Neural cell (in vitro differentiated cells): ENCODE measurements around the gene TMPRSS4. TPM values are rescaled to one million over a fixed set of nuclear protein-coding genes. Genes with fewer than 3 reads are reported as not detected.

Source experiments
- H2AFZ ChIP-seq: fragments of 200-600, 300-800 bp; sonication (generic), shearing (Covaris generic); 2 replicates; pipeline ENCODE4 v1.6.0; 2014; ENCODE audit warnings: low read depth, mild to moderate bottlenecking, antibody characterized with exemption, low read length, moderate library complexity
- H3F3A ChIP-seq: fragments of 200-600 bp; shearing (Covaris generic); 2 replicates; pipeline ENCODE4 v1.6.1; 2016; ENCODE audit warnings: mild to moderate bottlenecking, moderate library complexity, mixed read lengths, antibody characterized with exemption, low read length; ENCODE audit not compliant: insufficient read depth, poor library complexity, severe bottlenecking
- H3K27ac ChIP-seq: fragments of 200-600, 300-800 bp; sonication (generic), shearing (Covaris generic); 2 replicates; pipeline ENCODE4 v1.5.1; 2014; ENCODE audit warnings: mild to moderate bottlenecking, low read length, moderate library complexity
- H3K27me3 ChIP-seq: fragments of 300-800, 200-600 bp; sonication (generic), shearing (Covaris generic); 2 replicates; pipeline ENCODE4 v1.6.0; 2014; ENCODE audit warnings: mild to moderate bottlenecking, low read depth, low read length, moderate library complexity; ENCODE audit not compliant: insufficient read depth
- H3K36me3 ChIP-seq: fragments of 300-800, 200-600 bp; sonication (generic), shearing (Covaris generic); 2 replicates; pipeline ENCODE4 v1.5.1; 2014; ENCODE audit warnings: mild to moderate bottlenecking, antibody characterized with exemption, low read length, moderate library complexity; ENCODE audit not compliant: insufficient read depth
- H3K4me2 ChIP-seq: fragments of 300-800, 200-600 bp; sonication (generic), shearing (Covaris generic); 2 replicates; pipeline ENCODE4 v1.6.0; 2014; ENCODE audit warnings: mild to moderate bottlenecking, low read length
- H3K4me3 ChIP-seq: fragments of 300-800, 200-600 bp; sonication (generic), shearing (Covaris generic); 2 replicates; pipeline ENCODE4 v1.5.1; 2014; ENCODE audit warnings: mild to moderate bottlenecking, low read length, moderate library complexity
- H3K79me2 ChIP-seq: fragments of 200-600 bp; shearing (Covaris generic); replicated peaks from 2 replicates; pipeline ENCODE4 v1.6.0; 2014; ENCODE audit warnings: mild to moderate bottlenecking, low read length, moderate library complexity; ENCODE audit not compliant: insufficient read depth
- H3K9ac ChIP-seq: fragments of 300-800, 200-600 bp; sonication (generic), shearing (Covaris generic); 2 replicates; pipeline ENCODE4 v1.6.1; 2016; ENCODE audit warnings: mild to moderate bottlenecking, low read length, mixed read lengths
- H3K9me2 ChIP-seq: fragments of 200-600 bp; shearing (Covaris generic); 2 replicates; pipeline ENCODE4 v1.6.1; 2016; ENCODE audit warnings: mild to moderate bottlenecking, low read length, mixed read lengths; ENCODE audit not compliant: insufficient read depth
- H3K9me3 ChIP-seq: fragments of 200-600, 300-800 bp; sonication (generic), shearing (Covaris generic); 2 replicates; pipeline ENCODE4 v1.6.1; 2016; ENCODE audit warnings: mild to moderate bottlenecking, mixed run types, low read length, moderate library complexity, mixed read lengths
- H4K20me1 ChIP-seq: fragments of 200-600 bp; shearing (Covaris generic); 2 replicates; pipeline ENCODE4 v1.6.1; 2016; ENCODE audit warnings: mild to moderate bottlenecking, mixed run types; ENCODE audit not compliant: insufficient read depth
- EP300 ChIP-seq: fragments of 450-650 bp; conservative IDR thresholded peaks from 2 replicates; pipeline ENCODE4 v1.6.1; 2014; ENCODE audit warnings: antibody characterized with exemption, mild to moderate bottlenecking, moderate library complexity; ENCODE audit not compliant: poor library complexity, severe bottlenecking
- EZH2 ChIP-seq: fragments of 200-600, 300-800 bp; shearing (Covaris generic), sonication (generic); IDR thresholded peaks from 2 replicates; pipeline ENCODE4 v1.6.1; 2014; ENCODE audit warnings: antibody characterized with exemption, low read length, borderline replicate concordance, mild to moderate bottlenecking; ENCODE audit not compliant: insufficient read depth, poor library complexity, severe bottlenecking
- MXI1 ChIP-seq: fragments of 450-650 bp; conservative IDR thresholded peaks from 2 replicates; pipeline ENCODE4 v1.6.1; 2014; ENCODE audit warnings: antibody characterized with exemption, mild to moderate bottlenecking; ENCODE audit not compliant: poor library complexity, severe bottlenecking
- POLR2AphosphoS5 ChIP-seq: IDR thresholded peaks from 2 replicates; pipeline ENCODE4 v1.6.1; 2012
- RAD21 ChIP-seq: fragments of 450-650 bp; conservative IDR thresholded peaks from 2 replicates; pipeline ENCODE4 v1.6.1; 2014; ENCODE audit warnings: antibody characterized with exemption, mild to moderate bottlenecking, moderate library complexity
- SMC3 ChIP-seq: fragments of 450-650 bp; conservative IDR thresholded peaks from 2 replicates; pipeline ENCODE4 v1.6.1; 2014; ENCODE audit warnings: antibody characterized with exemption, mild to moderate bottlenecking, moderate library complexity; ENCODE audit not compliant: poor library complexity
- TAF1 ChIP-seq: IDR thresholded peaks from 2 replicates; pipeline ENCODE4 v1.6.1; 2012; ENCODE audit warnings: low read depth
- polyA plus RNA-seq: library from polyadenylated mRNA; depleted of rRNA; stranded (reverse); fragments of >200 nt; gene quantifications from 2 replicates; pipeline ENCODE4 v1.2.3, GENCODE V29; 2014
- TF ChIP-seq, protein P1 (sequence below): fragments of 450-650 bp; IDR thresholded peaks from 2 replicates; pipeline ENCODE4 v1.5.1; 2014; ENCODE audit warnings: antibody characterized with exemption, mild to moderate bottlenecking, moderate library complexity; ENCODE audit not compliant: poor library complexity, severe bottlenecking
- TF ChIP-seq, protein P2 (sequence below): IDR thresholded peaks from 2 replicates; pipeline ENCODE4 v1.6.1; 2012; ENCODE audit warnings: borderline replicate concordance

Gene TMPRSS4
- polyA plus RNA-seq, 1 donor from 2014 or later = not detected

DNA sequence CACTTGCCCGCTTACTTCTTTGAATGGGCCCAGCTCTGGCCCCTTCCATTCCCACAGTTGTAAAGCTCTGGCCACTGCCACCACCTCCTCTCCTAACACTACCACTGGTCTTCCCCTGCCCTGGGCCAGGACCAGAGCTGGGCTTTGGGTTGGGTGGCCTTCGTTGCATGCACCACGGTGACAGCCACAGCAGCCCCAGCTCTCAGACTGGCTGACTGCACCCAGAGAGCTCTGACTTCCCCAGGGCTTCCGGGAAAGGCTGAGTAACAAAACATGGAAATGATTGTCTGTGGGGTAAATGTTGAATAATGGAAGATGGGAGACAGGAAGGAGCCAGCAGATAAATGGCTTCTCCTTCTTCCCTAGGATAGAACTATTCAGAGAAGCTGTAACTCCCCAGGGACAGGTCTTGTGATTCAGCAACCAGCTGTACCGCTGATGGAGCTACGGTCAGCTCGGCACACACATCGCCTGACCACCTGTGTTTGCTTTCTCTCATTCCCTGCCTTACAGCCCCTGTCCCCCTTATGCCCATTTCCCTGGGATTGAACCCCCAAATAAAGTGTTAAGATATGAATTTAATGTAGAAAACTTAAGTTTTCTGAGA is 48.2 kb downstream of the TMPRSS4 start:
- Histone ChIP-seq H3K79me2 (no peaks in the 10 kb centered on the region), H3K27ac (no peak overlapping the region), H2AFZ (no peak overlapping the region), H3K9me2 (no peaks in the 10 kb centered on the region), H3K4me2 (no peak overlapping the region), H3K9me3 (no peaks in the 10 kb centered on the region), H3K36me3 (no peaks in the 10 kb centered on the region), H3K27me3 (no peaks in the 10 kb centered on the region), H3K4me3 (no peak overlapping the region), H4K20me1 (no peaks in the 10 kb centered on the region), H3F3A (no peaks in the 10 kb centered on the region), H3K9ac (no peak overlapping the region)
- TF ChIP-seq MXI1 = no peak
- TF ChIP-seq EZH2 = no peak
- TF ChIP-seq, protein P1, sequence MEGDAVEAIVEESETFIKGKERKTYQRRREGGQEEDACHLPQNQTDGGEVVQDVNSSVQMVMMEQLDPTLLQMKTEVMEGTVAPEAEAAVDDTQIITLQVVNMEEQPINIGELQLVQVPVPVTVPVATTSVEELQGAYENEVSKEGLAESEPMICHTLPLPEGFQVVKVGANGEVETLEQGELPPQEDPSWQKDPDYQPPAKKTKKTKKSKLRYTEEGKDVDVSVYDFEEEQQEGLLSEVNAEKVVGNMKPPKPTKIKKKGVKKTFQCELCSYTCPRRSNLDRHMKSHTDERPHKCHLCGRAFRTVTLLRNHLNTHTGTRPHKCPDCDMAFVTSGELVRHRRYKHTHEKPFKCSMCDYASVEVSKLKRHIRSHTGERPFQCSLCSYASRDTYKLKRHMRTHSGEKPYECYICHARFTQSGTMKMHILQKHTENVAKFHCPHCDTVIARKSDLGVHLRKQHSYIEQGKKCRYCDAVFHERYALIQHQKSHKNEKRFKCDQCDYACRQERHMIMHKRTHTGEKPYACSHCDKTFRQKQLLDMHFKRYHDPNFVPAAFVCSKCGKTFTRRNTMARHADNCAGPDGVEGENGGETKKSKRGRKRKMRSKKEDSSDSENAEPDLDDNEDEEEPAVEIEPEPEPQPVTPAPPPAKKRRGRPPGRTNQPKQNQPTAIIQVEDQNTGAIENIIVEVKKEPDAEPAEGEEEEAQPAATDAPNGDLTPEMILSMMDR = no peak
- TF ChIP-seq EP300 = no peak
- TF ChIP-seq, protein P2, sequence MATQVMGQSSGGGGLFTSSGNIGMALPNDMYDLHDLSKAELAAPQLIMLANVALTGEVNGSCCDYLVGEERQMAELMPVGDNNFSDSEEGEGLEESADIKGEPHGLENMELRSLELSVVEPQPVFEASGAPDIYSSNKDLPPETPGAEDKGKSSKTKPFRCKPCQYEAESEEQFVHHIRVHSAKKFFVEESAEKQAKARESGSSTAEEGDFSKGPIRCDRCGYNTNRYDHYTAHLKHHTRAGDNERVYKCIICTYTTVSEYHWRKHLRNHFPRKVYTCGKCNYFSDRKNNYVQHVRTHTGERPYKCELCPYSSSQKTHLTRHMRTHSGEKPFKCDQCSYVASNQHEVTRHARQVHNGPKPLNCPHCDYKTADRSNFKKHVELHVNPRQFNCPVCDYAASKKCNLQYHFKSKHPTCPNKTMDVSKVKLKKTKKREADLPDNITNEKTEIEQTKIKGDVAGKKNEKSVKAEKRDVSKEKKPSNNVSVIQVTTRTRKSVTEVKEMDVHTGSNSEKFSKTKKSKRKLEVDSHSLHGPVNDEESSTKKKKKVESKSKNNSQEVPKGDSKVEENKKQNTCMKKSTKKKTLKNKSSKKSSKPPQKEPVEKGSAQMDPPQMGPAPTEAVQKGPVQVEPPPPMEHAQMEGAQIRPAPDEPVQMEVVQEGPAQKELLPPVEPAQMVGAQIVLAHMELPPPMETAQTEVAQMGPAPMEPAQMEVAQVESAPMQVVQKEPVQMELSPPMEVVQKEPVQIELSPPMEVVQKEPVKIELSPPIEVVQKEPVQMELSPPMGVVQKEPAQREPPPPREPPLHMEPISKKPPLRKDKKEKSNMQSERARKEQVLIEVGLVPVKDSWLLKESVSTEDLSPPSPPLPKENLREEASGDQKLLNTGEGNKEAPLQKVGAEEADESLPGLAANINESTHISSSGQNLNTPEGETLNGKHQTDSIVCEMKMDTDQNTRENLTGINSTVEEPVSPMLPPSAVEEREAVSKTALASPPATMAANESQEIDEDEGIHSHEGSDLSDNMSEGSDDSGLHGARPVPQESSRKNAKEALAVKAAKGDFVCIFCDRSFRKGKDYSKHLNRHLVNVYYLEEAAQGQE = no peak
- TF ChIP-seq TAF1 = no peak
- TF ChIP-seq RAD21 = no peak
- no peak for TF ChIP-seq SMC3
- TF ChIP-seq POLR2AphosphoS5 = no peak

DNA sequence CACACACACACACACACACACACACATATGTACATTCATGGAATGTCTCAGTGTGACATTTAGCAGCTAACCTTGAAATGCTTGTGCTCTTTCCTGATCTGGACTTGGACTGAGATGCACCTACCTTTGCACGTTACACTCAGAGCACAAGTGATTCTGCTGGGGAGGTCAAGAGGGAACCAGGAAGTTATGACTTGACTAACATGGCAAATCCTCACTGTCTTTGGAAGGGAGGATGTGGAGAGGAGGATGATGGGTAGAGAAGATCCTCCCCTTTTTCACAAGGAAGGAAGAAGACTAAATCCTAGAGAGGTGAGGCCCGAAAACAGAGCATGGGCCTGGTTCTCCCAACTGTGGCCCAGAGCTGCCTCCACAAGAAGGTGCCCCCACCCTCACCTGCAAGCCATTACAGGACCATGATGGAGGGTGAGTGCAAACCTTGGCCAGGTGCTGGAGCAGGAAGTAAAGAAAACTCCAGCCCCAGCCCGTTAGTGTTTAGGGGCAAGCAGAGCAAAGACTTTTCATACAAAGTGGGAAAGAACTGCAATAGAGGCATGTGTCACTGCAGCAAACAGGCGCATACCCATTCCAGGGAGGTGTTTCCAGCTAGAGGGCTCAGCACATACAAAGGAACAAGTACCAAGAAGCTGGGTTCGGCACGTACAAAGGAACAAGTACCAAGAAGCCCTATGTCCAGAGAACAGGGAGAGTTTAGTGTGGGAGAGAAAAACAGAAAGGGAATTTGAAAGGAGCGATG is 49.4 kb downstream of the TMPRSS4 start:
- H3K9me3 ChIP-seq = no peaks in the 10 kb centered on the region
- no peak overlapping the region for H3K4me2 ChIP-seq
- no peaks in the 10 kb centered on the region for H3K36me3 ChIP-seq
- no peak overlapping the region for H3K4me3 ChIP-seq
- H2AFZ ChIP-seq = no peak overlapping the region
- H4K20me1 ChIP-seq = no peaks in the 10 kb centered on the region
- TF ChIP-seq RAD21 = no peak
- no peak for TF ChIP-seq EP300
- no peak for TF ChIP-seq POLR2AphosphoS5
- TF ChIP-seq MXI1 = no peak
- TF ChIP-seq, protein P1 = no peak
- TF ChIP-seq TAF1 = no peak
- TF ChIP-seq, protein P2 = no peak
- TF ChIP-seq SMC3 = no peak
- no peak for TF ChIP-seq EZH2
- H3K79me2 ChIP-seq = no peaks in the 10 kb centered on the region
- no peak overlapping the region for H3K27ac ChIP-seq
- H3K9me2 ChIP-seq = no peaks in the 10 kb centered on the region
- H3K9ac ChIP-seq = no peak overlapping the region
- H3K27me3 ChIP-seq = no peaks in the 10 kb centered on the region
- no peaks in the 10 kb centered on the region for H3F3A ChIP-seq
